HG03354 (cell line): ENCODE measurements around the gene CFAP54.

ENCODE experiments used
- ATAC-seq: cut with Tn5 transposase; IDR thresholded peaks from one replicate; pipeline ENCODE4 v1.9.1; 2021; ENCODE audit warnings: mild to moderate bottlenecking; ENCODE audit not compliant: unreplicated experiment, poor library complexity, severe bottlenecking

CFAP54 gene

GRCh38 chr12:96912261-96912660 is 422.9 kb downstream of the CFAP54 start:
- ATAC-seq = no peak

GRCh38 chr12:96912943-96913342 is 423.6 kb downstream of the CFAP54 start:
- ATAC-seq = no peak

DNA sequence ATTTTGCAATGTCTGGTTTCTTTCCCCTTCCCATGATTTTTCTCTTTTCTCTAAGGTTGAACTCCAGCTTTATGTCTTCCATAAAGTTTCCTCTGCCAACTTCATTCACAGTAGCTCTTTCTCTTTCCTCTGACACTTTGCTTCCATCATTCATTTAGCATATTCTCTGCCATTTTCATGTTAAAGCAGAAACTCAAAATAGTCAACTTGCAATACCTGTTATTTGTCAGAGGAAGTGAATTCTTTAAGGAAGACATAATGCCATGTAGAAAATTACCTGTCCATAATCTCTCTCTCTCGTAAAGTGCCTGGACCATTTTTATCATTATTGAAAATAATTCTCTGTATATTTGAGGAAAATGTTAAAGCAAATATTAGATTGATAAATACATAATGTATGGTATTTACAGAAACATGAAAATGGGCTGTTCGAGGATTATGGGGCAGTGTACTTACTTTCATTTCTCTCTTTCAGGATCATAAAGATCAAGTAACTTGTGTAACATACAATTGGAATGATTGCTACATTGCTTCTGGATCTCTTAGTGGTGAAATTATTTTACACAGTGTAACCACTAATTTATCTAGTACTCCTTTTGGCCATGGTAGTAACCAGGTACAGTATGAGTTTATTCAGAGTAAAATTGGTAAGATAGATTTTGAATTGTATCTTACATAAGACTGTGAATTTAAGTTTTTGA is 430.3 kb downstream of the CFAP54 start:
- no peak for ATAC-seq
